ENCODE results near the gene ACTR3C.

DNA sequence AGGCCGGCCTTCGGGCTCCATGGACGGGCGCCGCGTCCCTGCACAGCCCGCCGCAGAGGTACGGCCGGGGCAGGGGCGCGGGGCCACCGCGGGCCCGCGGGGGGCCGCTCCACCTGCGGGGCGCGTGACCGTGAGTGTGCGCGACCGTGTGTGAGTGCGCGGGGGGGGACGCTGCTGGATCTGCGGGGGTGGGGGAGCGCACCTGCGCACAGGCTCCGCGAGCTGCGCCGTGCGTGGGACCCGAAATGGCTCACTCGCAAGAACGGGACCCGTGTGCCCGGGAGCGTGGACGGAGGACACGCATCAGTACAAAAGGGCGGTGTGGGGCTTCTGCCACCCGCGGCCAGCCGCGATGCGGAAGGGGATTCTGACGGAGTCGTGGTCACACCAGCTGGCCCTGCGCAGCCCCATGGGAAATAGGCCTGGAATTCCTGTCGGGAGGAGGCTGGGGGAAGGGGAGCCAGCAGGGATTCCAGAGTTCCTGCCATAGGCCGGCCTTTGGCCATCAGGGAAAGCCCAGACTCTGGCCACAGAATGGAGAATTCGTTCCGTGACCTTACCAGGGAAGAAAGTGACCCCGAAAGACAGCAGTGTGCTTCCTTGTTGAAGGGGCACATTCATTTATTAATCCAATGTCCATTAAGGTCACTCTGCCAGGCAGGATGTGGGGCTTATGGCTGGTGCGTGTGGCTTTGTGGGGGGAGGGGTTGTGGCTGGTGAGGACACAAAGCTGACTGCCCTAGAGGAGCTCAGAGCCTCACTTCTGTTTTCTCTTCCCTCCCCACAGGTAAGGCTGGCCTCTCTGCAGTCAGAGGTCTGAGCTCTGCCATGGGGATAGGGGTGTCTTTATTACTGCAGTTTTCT is 45.8 kb upstream of the ACTR3C start:
- TF ChIP-seq, protein P1, sequence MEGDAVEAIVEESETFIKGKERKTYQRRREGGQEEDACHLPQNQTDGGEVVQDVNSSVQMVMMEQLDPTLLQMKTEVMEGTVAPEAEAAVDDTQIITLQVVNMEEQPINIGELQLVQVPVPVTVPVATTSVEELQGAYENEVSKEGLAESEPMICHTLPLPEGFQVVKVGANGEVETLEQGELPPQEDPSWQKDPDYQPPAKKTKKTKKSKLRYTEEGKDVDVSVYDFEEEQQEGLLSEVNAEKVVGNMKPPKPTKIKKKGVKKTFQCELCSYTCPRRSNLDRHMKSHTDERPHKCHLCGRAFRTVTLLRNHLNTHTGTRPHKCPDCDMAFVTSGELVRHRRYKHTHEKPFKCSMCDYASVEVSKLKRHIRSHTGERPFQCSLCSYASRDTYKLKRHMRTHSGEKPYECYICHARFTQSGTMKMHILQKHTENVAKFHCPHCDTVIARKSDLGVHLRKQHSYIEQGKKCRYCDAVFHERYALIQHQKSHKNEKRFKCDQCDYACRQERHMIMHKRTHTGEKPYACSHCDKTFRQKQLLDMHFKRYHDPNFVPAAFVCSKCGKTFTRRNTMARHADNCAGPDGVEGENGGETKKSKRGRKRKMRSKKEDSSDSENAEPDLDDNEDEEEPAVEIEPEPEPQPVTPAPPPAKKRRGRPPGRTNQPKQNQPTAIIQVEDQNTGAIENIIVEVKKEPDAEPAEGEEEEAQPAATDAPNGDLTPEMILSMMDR (IDR thresholded peaks at IDR 0.05), result no peak
- TF ChIP-seq POLR2A (IDR thresholded peaks at IDR 0.05), result no peak
